PC-3 (cell line): Measurements from ENCODE around the gene CCDC183.

Source experiments
- CTCF ChIP-seq: fragments of 300-600 bp; sonication (generic); conservative IDR thresholded peaks from 2 replicates; pipeline ENCODE4 v1.5.1; 2017; ENCODE audit warnings: antibody characterized with exemption, low read depth, mild to moderate bottlenecking, low read length
- EZH2 ChIP-seq: fragments of 300-600 bp; sonication (generic); IDR thresholded peaks from one replicate; pipeline ENCODE4 v1.6.1; 2017; ENCODE audit warnings: antibody characterized with exemption, mild to moderate bottlenecking, low read length; ENCODE audit not compliant: unreplicated experiment

DNA sequence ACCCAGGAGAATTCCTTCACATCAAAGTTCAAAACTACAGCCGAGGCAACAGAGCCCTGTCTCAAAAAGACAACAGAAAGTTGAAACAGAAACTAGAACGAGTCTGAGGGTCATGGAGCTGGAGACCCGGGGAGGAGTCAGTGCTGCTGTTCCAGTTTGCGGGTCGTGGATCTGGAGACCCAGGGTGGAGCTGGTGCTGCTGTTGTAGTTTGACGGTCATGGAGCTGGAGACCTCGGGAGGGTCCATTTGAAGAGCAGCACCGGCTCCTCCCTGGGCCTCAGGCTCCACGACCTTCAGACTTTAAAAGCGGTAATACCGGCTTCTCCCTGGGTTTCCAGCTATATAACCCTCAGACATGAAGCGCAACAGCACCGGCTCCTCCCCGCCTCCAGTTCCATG lies 18.8 kb upstream of the CCDC183 start:
- TF ChIP-seq CTCF (no peak), EZH2 (no peak)
